Right atrium auricular region (tissue), 2 donors: ENCODE results near the gene JARID2. TPM values are rescaled to one million over a fixed set of nuclear protein-coding genes. Genes with fewer than 3 reads are reported as not detected.

Experiments
- DNase-seq: peaks from one replicate; pipeline ENCODE4 v3.0.0-alpha.2; 2019; ENCODE audit warnings: low spot score
- H3K27ac ChIP-seq, 2 donors: fragments of 200-600 bp; sonication (generic); 1 replicate in 1 of 2; 2 replicates in 1 of 2; pipeline ENCODE4 v1.5.1; 2016 to 2019
- H3K27me3 ChIP-seq, 2 donors: fragments of 200-600 bp; sonication (generic); one replicate each; pipeline versions ENCODE4 v1.5.1 to v1.6.0; 2017 to 2019
- H3K36me3 ChIP-seq: fragments of 200-600 bp; sonication (generic); one replicate; pipeline ENCODE4 v1.5.1; 2016
- H3K4me1 ChIP-seq, 2 donors: fragments of 200-600 bp; sonication (generic); one replicate each; pipeline versions ENCODE4 v1.5.1 to v1.6.0; 2017 to 2019
- H3K4me3 ChIP-seq, 2 donors: fragments of 200-600 bp; sonication (generic); 1 replicate in 1 of 2; 2 replicates in 1 of 2; pipeline ENCODE4 v1.5.1; 2017 to 2019; ENCODE audit warnings: mild to moderate bottlenecking in 1 of 2, moderate library complexity in 1 of 2
- H3K9me3 ChIP-seq, 2 donors: fragments of 200-600 bp; sonication (generic); one replicate each; pipeline ENCODE4 v1.5.1; 2019
- total RNA-seq, 2 donors: library from RNA; depleted of rRNA; stranded (reverse); fragments of >200 nt; gene quantifications; one replicate each; pipeline ENCODE4 v1.1.0, GENCODE V29; 2016
- TF ChIP-seq, protein P1 (sequence below), 2 donors: fragments of 200-600 bp; sonication (generic); IDR thresholded peaks; one replicate each; pipeline ENCODE4 v1.5.1; 2019; ENCODE audit warnings: antibody characterized with exemption in 2 of 2

The JARID2 gene
- total RNA-seq, 2 donors from 2014 or later, result 6.5 to 6.7 TPM

- H3K27me3 ChIP-seq, result no peaks in the 10 kb centered on the region
- H3K27ac ChIP-seq, result peak overlapping the region; percentile 94 to 95
- H3K36me3 ChIP-seq, result no peaks in the 10 kb centered on the region
- no peaks in the 10 kb centered on the region for H3K9me3 ChIP-seq
- TF ChIP-seq, protein P1, sequence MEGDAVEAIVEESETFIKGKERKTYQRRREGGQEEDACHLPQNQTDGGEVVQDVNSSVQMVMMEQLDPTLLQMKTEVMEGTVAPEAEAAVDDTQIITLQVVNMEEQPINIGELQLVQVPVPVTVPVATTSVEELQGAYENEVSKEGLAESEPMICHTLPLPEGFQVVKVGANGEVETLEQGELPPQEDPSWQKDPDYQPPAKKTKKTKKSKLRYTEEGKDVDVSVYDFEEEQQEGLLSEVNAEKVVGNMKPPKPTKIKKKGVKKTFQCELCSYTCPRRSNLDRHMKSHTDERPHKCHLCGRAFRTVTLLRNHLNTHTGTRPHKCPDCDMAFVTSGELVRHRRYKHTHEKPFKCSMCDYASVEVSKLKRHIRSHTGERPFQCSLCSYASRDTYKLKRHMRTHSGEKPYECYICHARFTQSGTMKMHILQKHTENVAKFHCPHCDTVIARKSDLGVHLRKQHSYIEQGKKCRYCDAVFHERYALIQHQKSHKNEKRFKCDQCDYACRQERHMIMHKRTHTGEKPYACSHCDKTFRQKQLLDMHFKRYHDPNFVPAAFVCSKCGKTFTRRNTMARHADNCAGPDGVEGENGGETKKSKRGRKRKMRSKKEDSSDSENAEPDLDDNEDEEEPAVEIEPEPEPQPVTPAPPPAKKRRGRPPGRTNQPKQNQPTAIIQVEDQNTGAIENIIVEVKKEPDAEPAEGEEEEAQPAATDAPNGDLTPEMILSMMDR (IDR thresholded peaks at IDR 0.05), result no peak
- DNase-seq, result no peak
- peaks cover 0 to 28% of the 10 kb centered on the region in 2 donors for H3K4me1 ChIP-seq
- H3K4me3 ChIP-seq, result peak overlapping the region; percentile 88 to 95
Measured at GRCh38 chr6:15243910-15244619, 1.8 kb upstream of the JARID2 start.

- no peaks in the 10 kb centered on the region for H3K9me3 ChIP-seq
- peak; percentile 89 for DNase-seq
- peaks cover 0 to 28% of the 10 kb centered on the region in 2 donors for H3K4me1 ChIP-seq
- H3K27ac ChIP-seq, result peak overlapping the region; percentile 94 to 95
- no peaks in the 10 kb centered on the region for H3K36me3 ChIP-seq
- TF ChIP-seq, protein P1 (IDR thresholded peaks at IDR 0.05), result peak in 1 of 2 donors; percentile 27
- H3K27me3 ChIP-seq, result no peaks in the 10 kb centered on the region
- H3K4me3 ChIP-seq, result peak overlapping the region; percentile 88 to 95
Measured at GRCh38 chr6:15244620-15245360, 1.1 kb upstream of the JARID2 start.

GRCh38 chr6:15246217-15246665 is 372 bp downstream of the JARID2 start:
- peaks cover 0 to 24% of the 10 kb centered on the region in 2 donors for H3K4me1 ChIP-seq
- H3K27me3 ChIP-seq, result no peaks in the 10 kb centered on the region
- H3K27ac ChIP-seq, result peak overlapping the region; percentile 94 to 95
- TF ChIP-seq, protein P1 (IDR thresholded peaks at IDR 0.05), result no peak
- no peaks in the 10 kb centered on the region for H3K9me3 ChIP-seq
- peak overlapping the region; percentile 88 to 95 for H3K4me3 ChIP-seq
- H3K36me3 ChIP-seq, result no peaks in the 10 kb centered on the region
- no peak for DNase-seq

DNA sequence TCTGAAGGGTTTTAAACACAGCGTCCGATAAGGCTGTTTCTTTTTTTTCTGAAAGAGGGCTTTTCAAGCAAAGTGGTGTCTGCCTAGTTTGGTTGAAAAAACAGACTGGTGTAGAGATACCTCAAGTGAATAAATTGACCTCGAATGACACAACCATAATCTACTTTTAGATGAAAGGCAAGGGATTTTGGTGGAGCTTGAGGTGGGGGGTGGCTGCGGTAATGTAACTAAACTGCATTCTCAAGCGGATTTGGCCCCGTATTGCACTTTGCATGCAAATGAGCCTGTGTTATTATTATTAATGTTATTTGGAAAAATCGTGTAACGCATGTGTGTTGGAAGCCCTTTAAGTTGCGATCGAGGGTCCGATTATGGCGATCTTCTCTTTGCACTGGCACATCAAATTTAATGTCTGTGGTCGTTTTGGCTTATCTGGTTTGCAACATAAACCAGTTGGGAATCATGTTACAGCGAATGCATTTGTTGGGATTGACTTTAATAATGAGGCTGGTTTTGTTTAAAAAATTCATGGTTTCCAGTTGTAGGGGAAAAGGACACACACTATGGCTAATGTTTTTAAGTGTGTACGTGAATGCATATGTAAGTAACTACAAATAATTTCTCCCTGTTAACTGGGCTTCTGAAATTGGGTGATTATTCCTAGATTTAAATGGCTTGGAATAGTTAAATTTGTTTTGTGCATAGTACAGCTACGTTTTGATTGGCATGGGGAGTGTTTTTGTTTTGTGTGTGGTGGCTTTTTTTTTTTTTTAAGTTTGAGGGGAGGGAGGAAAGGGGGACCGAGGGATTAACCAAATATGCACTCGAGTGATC is 1.0 kb downstream of the JARID2 start:
- DNase-seq, result no peak
- peak overlapping the region; percentile 94 to 95 for H3K27ac ChIP-seq
- H3K4me3 ChIP-seq, result peak overlapping the region; percentile 88 to 95
- TF ChIP-seq, protein P1 (IDR thresholded peaks at IDR 0.05), result no peak
- H3K36me3 ChIP-seq, result no peaks in the 10 kb centered on the region
- no peaks in the 10 kb centered on the region for H3K27me3 ChIP-seq
- H3K9me3 ChIP-seq, result no peaks in the 10 kb centered on the region
- peaks cover 0 to 31% of the 10 kb centered on the region in 2 donors for H3K4me1 ChIP-seq
